MCF 10A (cell line): Measurements from ENCODE around the gene FOXK1. TPM values are rescaled to one million over a fixed set of nuclear protein-coding genes. Genes with fewer than 3 reads are reported as not detected.

Source experiments
- BruUV-seq: library from RNA; stranded (reverse); fragments of 400-500 nt; replicated peaks from 2 replicates; lab custom pipeline; 2021; lab: Mats Ljungman, UMichigan
- CTCF ChIA-PET: fragments of 300-600 bp; sonication (Branson Sonifier 250); formaldehyde crosslinking; extraction: SDS; loops from one replicate; lab custom pipeline; 2021; ENCODE audit warnings: antibody characterized with exemption, inconsistent platforms; lab: Yijun Ruan, JAX
- POLR2A ChIA-PET: fragments of 300-600, 350-650 bp; sonication (Branson Sonifier 250); formaldehyde crosslinking; extraction: SDS; loops from one replicate; lab custom pipeline; 2020; ENCODE audit warnings: antibody characterized with exemption, inconsistent platforms; lab: Yijun Ruan, JAX
- DNase-seq: peaks from one replicate; pipeline ENCODE4 v3.0.0-alpha.2; 2018; ENCODE audit not compliant: unreplicated experiment
- H3K27ac Mint-ChIP-seq: one replicate; pipeline ENCODE4 v1.8.0; 2022; ENCODE audit warnings: mild to moderate bottlenecking, low read depth, mixed read lengths; ENCODE audit not compliant: unreplicated experiment
- H3K27me3 Mint-ChIP-seq: one replicate; pipeline ENCODE4 v1.8.0; 2022; ENCODE audit warnings: mixed read lengths; ENCODE audit not compliant: insufficient read depth, unreplicated experiment
- H3K36me3 Mint-ChIP-seq: one replicate; pipeline ENCODE4 v1.8.0; 2022; ENCODE audit warnings: mild to moderate bottlenecking, moderate library complexity, mixed read lengths; ENCODE audit not compliant: insufficient read depth, unreplicated experiment
- H3K4me1 Mint-ChIP-seq: one replicate; pipeline ENCODE4 v1.8.0; 2022; ENCODE audit warnings: mixed read lengths; ENCODE audit not compliant: insufficient read depth, unreplicated experiment
- H3K4me3 Mint-ChIP-seq: one replicate; pipeline ENCODE4 v1.8.0; 2022; ENCODE audit warnings: mild to moderate bottlenecking, moderate library complexity, mixed read lengths; ENCODE audit not compliant: unreplicated experiment
- H3K9me3 Mint-ChIP-seq: one replicate; pipeline ENCODE4 v1.8.0; 2022; ENCODE audit warnings: mixed read lengths; ENCODE audit not compliant: unreplicated experiment
- CTCF ChIP-seq: fragments of 200-600 bp; IDR thresholded peaks from one replicate; pipeline ENCODE4 v1.8.0; 2022; ENCODE audit warnings: antibody characterized with exemption, mild to moderate bottlenecking; ENCODE audit not compliant: unreplicated experiment
- intact Hi-C: fragments of 100-400 bp; cut with micrococcal nuclease; formaldehyde crosslinking; loops from 2 replicates; pipeline ENCODE4 v1.14.1; 2022
- total RNA-seq: library from RNA; stranded (reverse); gene quantifications from 2 replicates; pipeline ENCODE4 v1.2.3, GENCODE V29; 2022

Gene FOXK1
- total RNA-seq, 1 experiment from 2014 or later, result 37.7 TPM

DNA sequence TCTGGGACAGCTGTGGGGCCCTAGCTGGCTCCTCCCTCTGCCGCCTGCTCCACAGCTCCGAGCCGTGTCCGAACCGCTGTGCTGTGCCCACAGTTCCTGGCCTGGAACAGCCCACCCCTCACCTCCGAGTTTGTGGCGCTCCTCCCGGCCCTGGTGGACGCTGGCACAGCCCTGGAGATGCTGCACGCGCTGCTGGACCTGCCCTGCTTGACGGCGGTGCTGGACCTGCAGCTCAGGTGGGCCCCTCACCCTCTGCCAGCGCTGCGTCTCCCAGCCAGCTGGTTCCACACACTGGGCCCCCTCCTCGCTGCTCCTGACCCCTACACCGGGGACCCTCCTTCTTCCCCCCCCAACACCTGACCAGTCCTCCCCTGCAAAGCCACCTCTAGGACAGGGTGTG is 105.4 kb downstream of the FOXK1 start:
- POLR2A ChIA-PET, result no interaction called here
- Mint-ChIP-seq H3K36me3 (peaks cover 41% of the 10 kb centered on the region), H3K4me3 (no peak overlapping the region), H3K27ac (no peak overlapping the region), H3K4me1 (peaks cover 5% of the 10 kb centered on the region), H3K27me3 (no peaks in the 10 kb centered on the region), H3K9me3 (no peaks in the 10 kb centered on the region)
- no peak for DNase-seq
- CTCF ChIA-PET, result interaction anchor here (0.5 to 0.6 kb wide), 2 partner anchors 410 to 1573 kb away, joined by 3 read pairs; no protein-coding TSS in a partner anchor
- BruUV-seq, result no TSS peak
- TF ChIP-seq CTCF, result no peak
- intact Hi-C loops, result no loop called here

DNA sequence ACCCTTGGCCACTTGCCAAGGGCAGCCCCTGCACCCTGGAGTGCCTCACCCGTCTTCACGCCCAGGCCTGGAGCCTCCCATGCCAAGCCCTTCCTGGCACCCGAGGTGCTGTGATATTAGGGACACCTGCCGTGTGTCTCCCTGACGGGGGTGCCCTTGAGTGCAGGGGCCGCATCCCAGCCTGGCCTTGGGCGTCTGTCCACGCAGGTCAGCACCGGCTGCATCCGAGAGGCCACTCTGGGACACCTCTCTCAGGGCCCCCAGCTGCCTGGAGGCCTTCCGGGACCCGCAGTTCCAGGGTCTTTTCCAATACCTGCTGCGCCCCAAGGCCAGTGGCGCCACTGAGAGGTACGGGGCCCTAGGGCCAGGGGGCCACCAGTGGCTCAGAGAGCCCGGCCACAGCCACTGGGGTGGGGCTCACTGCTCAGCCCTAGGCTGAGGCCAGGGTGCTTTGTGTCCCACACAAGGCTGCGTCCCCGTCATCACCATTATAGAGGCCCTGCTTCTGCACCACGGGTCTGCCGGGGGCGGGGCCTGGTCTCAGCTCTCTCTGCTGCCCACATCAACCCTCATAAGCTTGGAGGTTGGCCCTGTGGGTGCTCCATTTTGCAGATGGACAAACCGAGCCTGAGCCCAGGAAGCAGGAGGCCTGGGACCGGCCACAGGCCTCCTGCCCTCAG is 106.0 kb downstream of the FOXK1 start:
- intact Hi-C loops, result no loop called here
- no peak for DNase-seq
- ChIA-PET POLR2A (no interaction called here), CTCF (interaction anchor here (0.5 kb wide), 1 partner anchor 410 kb away, joined by 3 read pairs; no protein-coding TSS in a partner anchor)
- no peak for TF ChIP-seq CTCF
- Mint-ChIP-seq H3K4me3 (no peak overlapping the region), H3K27ac (no peak overlapping the region), H3K9me3 (no peaks in the 10 kb centered on the region), H3K27me3 (no peaks in the 10 kb centered on the region), H3K4me1 (peaks cover 5% of the 10 kb centered on the region), H3K36me3 (peaks cover 41% of the 10 kb centered on the region)
- BruUV-seq, result no TSS peak

DNA sequence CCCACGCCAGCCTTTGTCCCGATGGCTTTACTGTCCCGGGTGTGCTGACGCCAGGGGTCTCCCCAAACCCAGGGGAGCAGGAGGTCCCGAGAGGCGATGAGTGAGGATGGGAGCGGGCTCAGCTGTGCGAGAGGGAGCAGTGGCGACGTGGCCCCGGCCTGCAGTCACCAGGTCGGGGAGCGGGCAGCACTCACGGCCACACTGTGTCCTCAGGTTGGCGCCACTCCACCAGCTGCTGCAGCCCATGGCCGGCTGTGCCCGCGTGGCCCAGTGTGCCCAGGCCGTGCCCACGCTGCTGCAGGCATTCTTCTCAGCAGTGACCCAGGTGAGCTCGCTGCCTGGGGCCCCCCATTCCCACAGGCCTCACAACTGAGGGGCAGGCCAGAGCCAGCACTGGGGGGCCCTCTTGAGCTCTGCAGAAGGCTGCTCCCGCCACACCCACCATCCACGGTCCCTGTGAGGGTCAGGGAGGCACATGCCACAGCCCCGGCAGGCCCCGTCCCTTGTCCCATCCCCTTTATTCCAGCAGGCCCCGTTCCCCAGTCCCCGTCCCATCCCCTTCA is 106.6 kb downstream of the FOXK1 start:
- BruUV-seq, result no TSS peak
- TF ChIP-seq CTCF, result no peak
- CTCF ChIA-PET, result no interaction called here
- POLR2A ChIA-PET, result no interaction called here
- intact Hi-C loops, result no loop called here
- no peak overlapping the region for H3K4me3 Mint-ChIP-seq
- no peak overlapping the region for H3K27ac Mint-ChIP-seq
- H3K9me3 Mint-ChIP-seq, result no peaks in the 10 kb centered on the region
- DNase-seq, result no peak
- H3K36me3 Mint-ChIP-seq, result peaks cover 41% of the 10 kb centered on the region
- H3K27me3 Mint-ChIP-seq, result no peaks in the 10 kb centered on the region
- peaks cover 5% of the 10 kb centered on the region for H3K4me1 Mint-ChIP-seq

GRCh38 chr7:4789194-4790077 is 107.3 kb downstream of the FOXK1 start:
- ChIA-PET POLR2A (interaction anchor here (2.1 kb wide), 1 partner anchor 14 kb away, joined by 5 read pairs; the partner anchor contains the start of gene AP5Z1), CTCF (interaction anchor here (0.6 kb wide), 1 partner anchor 16 kb away, joined by 3 read pairs; no protein-coding TSS in a partner anchor)
- no peak overlapping the region for H3K27ac Mint-ChIP-seq
- no peak overlapping the region for H3K4me3 Mint-ChIP-seq
- no peak for TF ChIP-seq CTCF
- H3K36me3 Mint-ChIP-seq, result peaks cover 41% of the 10 kb centered on the region
- H3K27me3 Mint-ChIP-seq, result no peaks in the 10 kb centered on the region
- H3K4me1 Mint-ChIP-seq, result peaks cover 5% of the 10 kb centered on the region
- intact Hi-C loops, result no loop called here
- BruUV-seq, result no TSS peak
- DNase-seq, result no peak
- no peaks in the 10 kb centered on the region for H3K9me3 Mint-ChIP-seq
